ENCODE results near the gene EGFR.
A peak's percentile ranks its signal among the peaks of the same experiment; 100 is the strongest.

The EGFR gene

GRCh38 chr7:55127622-55128081 lies 108.8 kb downstream of the EGFR start:
- DNase-seq (ENCODE audit: low spot score), result no peak

GRCh38 chr7:55128693-55129394 lies 110.0 kb downstream of the EGFR start:
- no peak for DNase-seq (ENCODE audit: low spot score)

GRCh38 chr7:55129541-55130394 lies 111.0 kb downstream of the EGFR start:
- no peak for DNase-seq (ENCODE audit: low spot score)

- DNase-seq (ENCODE audit: low spot score), result peak; percentile 75
These were observed 111.8 kb downstream of the EGFR start for GRCh38 chr7:55130395-55131141.

- no peak for DNase-seq (ENCODE audit: low spot score)
These were observed 112.5 kb downstream of the EGFR start for GRCh38 chr7:55131142-55131929.

GRCh38 chr7:55132550-55132889 lies 113.7 kb downstream of the EGFR start:
- DNase-seq (ENCODE audit: low spot score), result no peak

- DNase-seq (ENCODE audit: low spot score), result peak; percentile 90
These were observed 114.2 kb downstream of the EGFR start for GRCh38 chr7:55132890-55133551.

- peak; percentile 89 for DNase-seq (ENCODE audit: low spot score)
These were observed 115.0 kb downstream of the EGFR start for GRCh38 chr7:55133630-55134358.

GRCh38 chr7:55134359-55134725 lies 115.5 kb downstream of the EGFR start:
- DNase-seq (ENCODE audit: low spot score), result no peak

GRCh38 chr7:55134786-55135185 lies 116.0 kb downstream of the EGFR start:
- no peak for DNase-seq (ENCODE audit: low spot score)

- no peak for DNase-seq (ENCODE audit: low spot score)
These were observed 116.6 kb downstream of the EGFR start for GRCh38 chr7:55135462-55135861.

- no peak for DNase-seq (ENCODE audit: low spot score)
These were observed 119.8 kb downstream of the EGFR start for GRCh38 chr7:55138663-55139062.

- peak; percentile 37 for DNase-seq (ENCODE audit: low spot score)
These were observed 121.6 kb downstream of the EGFR start for GRCh38 chr7:55140221-55140940.

- DNase-seq (ENCODE audit: low spot score), result no peak
These were observed 122.1 kb downstream of the EGFR start for GRCh38 chr7:55140941-55141278.

GRCh38 chr7:55142919-55143600 lies 124.2 kb downstream of the EGFR start:
- no peak for DNase-seq (ENCODE audit: low spot score)

GRCh38 chr7:55144333-55145317 lies 125.8 kb downstream of the EGFR start:
- DNase-seq (ENCODE audit: low spot score), result no peak

GRCh38 chr7:55145606-55146005 lies 126.8 kb downstream of the EGFR start:
- no peak for DNase-seq (ENCODE audit: low spot score)

- DNase-seq (ENCODE audit: low spot score), result no peak
These were observed 128.3 kb downstream of the EGFR start for GRCh38 chr7:55147101-55147500.
